HepG2 (cell line): Measurements from ENCODE around the gene KIF25. TPM values are rescaled to one million over a fixed set of nuclear protein-coding genes. Genes with fewer than 3 reads are reported as not detected.

ENCODE experiments used
- E2F2 ChIP-seq: sonication (generic); formaldehyde crosslinking; IDR thresholded peaks from 2 replicates; pipeline ENCODE4 v1.4.0; 2020; ENCODE audit warnings: missing genetic modification reagents, borderline replicate concordance
- GABPB1 ChIP-seq: IDR thresholded peaks from 2 replicates; pipeline ENCODE4 v1.6.1; 2016; ENCODE audit warnings: mild to moderate bottlenecking, missing genetic modification reagents, moderate library complexity, missing compliant biosample characterization
- IKZF5 ChIP-seq: IDR thresholded peaks from 2 replicates; pipeline ENCODE4 v1.6.1; 2018; ENCODE audit warnings: missing genetic modification reagents, mild to moderate bottlenecking, missing compliant biosample characterization
- KDM5B ChIP-seq: sonication (generic); formaldehyde crosslinking; IDR thresholded peaks from 2 replicates; pipeline ENCODE4 v1.4.0; 2020; ENCODE audit warnings: missing genetic modification reagents, mild to moderate bottlenecking, borderline replicate concordance
- LRRFIP1 ChIP-seq: sonication (generic); formaldehyde crosslinking; conservative IDR thresholded peaks from 2 replicates; pipeline ENCODE4 v1.4.0; 2020; ENCODE audit warnings: missing genetic modification reagents
- MAFF ChIP-seq: IDR thresholded peaks from 2 replicates; pipeline ENCODE4 v1.6.1; 2011; ENCODE audit warnings: low read depth, low read length, improper control_type of control experiment
- RAD21 ChIP-seq: fragments of 450-650 bp; formaldehyde crosslinking; IDR thresholded peaks from 2 replicates; pipeline ENCODE4 v1.5.0; 2020; ENCODE audit warnings: mild to moderate bottlenecking
- RXRB ChIP-seq: IDR thresholded peaks from 2 replicates; pipeline ENCODE4 v1.6.1; 2016; ENCODE audit warnings: borderline replicate concordance, missing genetic modification reagents, missing compliant biosample characterization
- XBP1 ChIP-seq: sonication (generic); formaldehyde crosslinking; IDR thresholded peaks from 2 replicates; pipeline ENCODE4 v1.5.0; 2020; ENCODE audit warnings: missing genetic modification reagents
- ZBTB37 ChIP-seq: sonication (generic); formaldehyde crosslinking; IDR thresholded peaks from 2 replicates; pipeline ENCODE4 v1.4.0; 2020; ENCODE audit warnings: mild to moderate bottlenecking, missing genetic modification reagents
- ZFY ChIP-seq: sonication (generic); formaldehyde crosslinking; IDR thresholded peaks from 2 replicates; pipeline ENCODE4 v1.4.0; 2020; ENCODE audit warnings: missing genetic modification reagents
- ZIK1 ChIP-seq: sonication (generic); formaldehyde crosslinking; IDR thresholded peaks from 2 replicates; pipeline ENCODE4 v1.5.0; 2020; ENCODE audit warnings: mild to moderate bottlenecking, low read depth, missing genetic modification reagents, borderline replicate concordance
- ZNF142 ChIP-seq: sonication (generic); formaldehyde crosslinking; IDR thresholded peaks from 2 replicates; pipeline ENCODE4 v1.4.0; 2020; ENCODE audit warnings: missing genetic modification reagents
- ZNF451 ChIP-seq: sonication (generic); formaldehyde crosslinking; IDR thresholded peaks from 2 replicates; pipeline ENCODE4 v1.5.0; 2020; ENCODE audit warnings: mild to moderate bottlenecking, missing genetic modification reagents
- ZNF619 ChIP-seq: sonication (generic); formaldehyde crosslinking; IDR thresholded peaks from 2 replicates; pipeline ENCODE4 v1.4.0; 2020; ENCODE audit warnings: mild to moderate bottlenecking, missing genetic modification reagents
- ZNF629 ChIP-seq: sonication (generic); formaldehyde crosslinking; conservative IDR thresholded peaks from 2 replicates; pipeline ENCODE4 v1.5.0; 2020; ENCODE audit warnings: missing genetic modification reagents
- ZNF672 ChIP-seq: sonication (generic); formaldehyde crosslinking; IDR thresholded peaks from 2 replicates; pipeline ENCODE4 v1.8.1; 2022; ENCODE audit warnings: missing genetic modification reagents
- ZNF713 ChIP-seq: sonication (generic); formaldehyde crosslinking; IDR thresholded peaks from 2 replicates; pipeline ENCODE4 v1.4.0; 2020; ENCODE audit warnings: mild to moderate bottlenecking, missing genetic modification reagents
- polyA plus RNA-seq, 8 experiments: library from polyadenylated mRNA; depleted of rRNA in 3 of 8; stranded (reverse) in 7 of 8; unstranded in 1 of 8; fragments of >200 nt; fragmentation: Illumina TruSeq in 4 of 8; extraction: Trizol in 4 of 8; gene quantifications; 2 replicates each; pipeline versions ENCODE4 v1.2.1 to v1.2.3, GENCODE V29; 2011 to 2016; ENCODE audit warnings: low read depth in 4 of 8, missing spikeins in 1 of 8, mixed read lengths in 1 of 8; ENCODE audit not compliant: insufficient read depth in 1 of 8
- total RNA-seq, 5 experiments: library from RNA; depleted of rRNA; stranded (reverse); fragments of >200 nt; fragmentation: Illumina TruSeq; extraction: Trizol; gene quantifications; 2 replicates each; pipeline ENCODE4 v1.2.3, GENCODE V29; 2016; ENCODE audit warnings: low read depth in 1 of 5

KIF25 gene
- total and polyA plus RNA-seq, 2 of the 13 experiments (the other 11 are each of a cell fraction or from before 2014, with no cell fraction given) = not detected

- TF ChIP-seq ZNF142 (CRISPR knock-in tag) (no peak), GABPB1 (CRISPR knock-in tag) (peak; percentile 40; the same call in 1 of the 2 replicates), ZNF451 (no peak), XBP1 (CRISPR knock-in tag) (no peak), MAFF (no peak), ZFY (peak; percentile 48; the same call in 1 of the 2 replicates), RAD21 (CRISPR knock-in tag) (peak; percentile 69), ZIK1 (CRISPR knock-in tag) (no peak), ZNF672 (CRISPR knock-in tag) (no peak), ZNF713 (CRISPR knock-in tag) (no peak), ZBTB37 (no peak), ZNF619 (CRISPR knock-in tag) (no peak), KDM5B (peak; percentile 26; the same call in 1 of the 2 replicates), ZNF629 (CRISPR knock-in tag) (no peak), E2F2 (no peak), RXRB (0 out of 2 replicates have a peak, but pooled peaks have one; percentile 6), LRRFIP1 (CRISPR knock-in tag) (no peak), IKZF5 (CRISPR knock-in tag) (peak; percentile 36; the same call in 1 of the 2 replicates)
These were observed 47.7 kb downstream of the KIF25 start (continued) for GRCh38 chr6:168045141-168045691.
